ENCODE measurements around the gene CDK6.

GRCh38 chr7:92833766-92834506 lies 2.4 kb downstream of the CDK6 start:
- TF ChIP-seq CTCF (IDR thresholded peaks at IDR 0.05; ENCODE audit: low read depth, low read length, missing input control), result no peak
- TF ChIP-seq REST (IDR thresholded peaks at IDR 0.05), result no peak
- TF ChIP-seq SP1 (IDR thresholded peaks at IDR 0.05), result peak; percentile 28
- TF ChIP-seq ZBTB33 (IDR thresholded peaks at IDR 0.05), result no peak

Measured in liver (tissue), 3 donors.